Measurements from ENCODE around the gene RAD51B. TPM values are rescaled to one million over a fixed set of nuclear protein-coding genes. Genes with fewer than 3 reads are reported as not detected.

The RAD51B gene
- total RNA-seq, 1 experiment from 2014 or later: 16.7 TPM

DNA sequence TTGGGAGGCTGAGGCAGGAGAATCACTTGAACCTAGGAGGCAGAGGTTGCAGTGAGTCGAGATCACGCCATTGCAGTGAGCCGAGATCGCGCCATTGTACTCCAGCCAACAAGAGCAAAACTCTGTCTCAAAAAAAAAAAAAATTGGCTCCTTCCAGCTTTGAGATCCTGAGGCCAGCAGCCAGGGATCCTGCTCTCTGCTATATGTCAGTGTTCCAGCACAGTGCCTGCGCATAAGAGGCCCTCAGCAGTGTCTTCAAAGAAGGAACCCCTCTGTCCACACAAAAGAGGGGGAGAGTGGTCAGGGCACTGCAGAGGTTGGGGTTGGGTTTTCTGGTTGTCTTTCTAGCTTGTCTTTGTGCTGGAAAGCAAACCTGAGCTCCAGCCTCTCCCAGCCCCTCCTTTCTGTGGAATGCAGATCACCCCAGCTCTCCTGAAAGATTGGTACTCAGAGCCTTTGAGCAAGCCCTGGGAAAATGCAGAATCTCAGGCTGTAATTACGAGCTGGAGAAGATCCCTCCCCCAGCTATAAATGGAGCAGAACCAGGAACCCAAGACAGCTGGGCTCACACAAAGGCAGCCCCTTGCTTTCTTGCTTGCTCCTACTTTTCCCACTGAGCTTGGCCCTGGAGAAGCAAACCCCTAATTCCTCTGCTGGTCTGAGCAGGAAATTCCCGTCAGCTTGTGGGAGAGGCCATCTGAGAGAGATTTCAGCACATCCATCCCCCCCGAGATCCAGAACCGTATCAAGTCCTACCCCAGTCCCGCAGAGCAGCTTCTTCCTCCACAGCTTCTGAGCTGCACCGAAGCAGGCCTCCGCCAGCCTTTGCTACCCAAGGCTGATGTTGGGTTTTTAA, 767.5 kb downstream of the RAD51B start:
- H3K4ac ChIP-seq (ENCODE audit: low read depth, low read length): no peak overlapping the region
- peaks cover 25% of the 10 kb centered on the region; the same call in 1 of the 2 replicates for H3K4me1 ChIP-seq (ENCODE audit: insufficient read depth, low read length)
- no peak overlapping the region for H3K23ac ChIP-seq (ENCODE audit: insufficient read length, low read depth, low read length)
- no peak overlapping the region for H3T11ph ChIP-seq (ENCODE audit: low read length)
- Mint-ChIP-seq H3K27me3 (ENCODE audit: low read depth) (no peaks in the 10 kb centered on the region; the same call in 1 of the 2 replicates), H3K36me3 (ENCODE audit: insufficient read depth in 1 of 3, low read depth in 3 of 3) (peaks cover 0 to 2% (median 0%) of the 10 kb centered on the region in 3 experiments; a peak in 3 of 7 replicates), H3K4me1 (peaks cover 56 to 58% of the 10 kb centered on the region in 2 experiments), H3K9me3 (peaks cover 2 to 3% of the 10 kb centered on the region in 2 experiments; a peak in 3 of 5 replicates), H3K27ac (peak overlapping the region; percentile 24 to 90 (median 70); a peak in 5 of 7 replicates), H3K4me3 (peak overlapping the region in 1 of 2 experiments; percentile 65; a peak in 3 of 5 replicates)
- no peak overlapping the region for H2BK20ac ChIP-seq (ENCODE audit: low read depth, low read length, poor library complexity, severe bottlenecking)
- H3K27me3 ChIP-seq (ENCODE audit: insufficient read depth, low read length): no peaks in the 10 kb centered on the region
- H3K18ac ChIP-seq (ENCODE audit: insufficient read length, low read depth, low read length): no peak overlapping the region
- H3K9me3 ChIP-seq (ENCODE audit: control insufficient read depth, low read depth, low read length): no peaks in the 10 kb centered on the region
- no peak overlapping the region for H3K4me2 ChIP-seq (ENCODE audit: insufficient read depth, insufficient read length, low read length)
- no peak overlapping the region for H2BK120ac ChIP-seq (ENCODE audit: low read depth, low read length, poor library complexity, severe bottlenecking)
- no peaks in the 10 kb centered on the region for H4K20me1 ChIP-seq (ENCODE audit: control insufficient read depth, insufficient read depth, insufficient read length)
- no CpG with 5 or more reads among the region's 13 CpGs for WGBS (ENCODE audit: extremely low coverage, insufficient read length, low lambda C conversion rate)
- H2AFZ ChIP-seq (ENCODE audit: low read length): no peak overlapping the region
- no peak overlapping the region for H4K91ac ChIP-seq (ENCODE audit: insufficient read length, low read depth, low read length)
- no peaks in the 10 kb centered on the region for H3K79me1 ChIP-seq (ENCODE audit: insufficient read depth, low read depth, low read length, poor library complexity, severe bottlenecking)
- H3K14ac ChIP-seq (ENCODE audit: insufficient read depth, low read length): no peak overlapping the region
- no peak overlapping the region for H3K9ac ChIP-seq (ENCODE audit: extremely low read depth, insufficient read length, low read length)
- no peaks in the 10 kb centered on the region for H3K23me2 ChIP-seq (ENCODE audit: insufficient read length, low read depth, low read length, poor library complexity, severe bottlenecking)
- H2BK12ac ChIP-seq (ENCODE audit: insufficient read length, low read depth, low read length): no peak overlapping the region
- no peak overlapping the region for H4K8ac ChIP-seq (replicated peaks; ENCODE audit: insufficient read length, low read depth, low read length)
- TF ChIP-seq, protein P1, sequence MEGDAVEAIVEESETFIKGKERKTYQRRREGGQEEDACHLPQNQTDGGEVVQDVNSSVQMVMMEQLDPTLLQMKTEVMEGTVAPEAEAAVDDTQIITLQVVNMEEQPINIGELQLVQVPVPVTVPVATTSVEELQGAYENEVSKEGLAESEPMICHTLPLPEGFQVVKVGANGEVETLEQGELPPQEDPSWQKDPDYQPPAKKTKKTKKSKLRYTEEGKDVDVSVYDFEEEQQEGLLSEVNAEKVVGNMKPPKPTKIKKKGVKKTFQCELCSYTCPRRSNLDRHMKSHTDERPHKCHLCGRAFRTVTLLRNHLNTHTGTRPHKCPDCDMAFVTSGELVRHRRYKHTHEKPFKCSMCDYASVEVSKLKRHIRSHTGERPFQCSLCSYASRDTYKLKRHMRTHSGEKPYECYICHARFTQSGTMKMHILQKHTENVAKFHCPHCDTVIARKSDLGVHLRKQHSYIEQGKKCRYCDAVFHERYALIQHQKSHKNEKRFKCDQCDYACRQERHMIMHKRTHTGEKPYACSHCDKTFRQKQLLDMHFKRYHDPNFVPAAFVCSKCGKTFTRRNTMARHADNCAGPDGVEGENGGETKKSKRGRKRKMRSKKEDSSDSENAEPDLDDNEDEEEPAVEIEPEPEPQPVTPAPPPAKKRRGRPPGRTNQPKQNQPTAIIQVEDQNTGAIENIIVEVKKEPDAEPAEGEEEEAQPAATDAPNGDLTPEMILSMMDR (conservative IDR thresholded peaks at IDR 0.05): no peak
- no peak overlapping the region for H3K56ac ChIP-seq (ENCODE audit: insufficient read length, low read depth, low read length)
- no peak overlapping the region for H2BK15ac ChIP-seq (ENCODE audit: low read depth, low read length)
- H3K79me2 ChIP-seq (ENCODE audit: insufficient read depth, low read length): no peaks in the 10 kb centered on the region; the same call in 1 of the 2 replicates
- H2BK5ac ChIP-seq (ENCODE audit: insufficient read length, low read length): no peak overlapping the region
- no peak for DNase-seq
- no peak overlapping the region for H3K27ac ChIP-seq (ENCODE audit: insufficient read length, low read depth, low read length)
- H4K5ac ChIP-seq (ENCODE audit: insufficient read length, low read depth, low read length): no peak overlapping the region
- no peak overlapping the region for H2AK5ac ChIP-seq (ENCODE audit: insufficient read length, low read length)
